ENCODE results near the gene ABCG2. TPM values are rescaled to one million over a fixed set of nuclear protein-coding genes. Genes with fewer than 3 reads are reported as not detected.

The ABCG2 gene
- total RNA-seq, 4 donors from 2014 or later = 3.4 to 16.2 (median 7.9) TPM

GRCh38 chr4:88188738-88189417 is 30.4 kb upstream of the ABCG2 start:
- TF ChIP-seq CTCF (IDR thresholded peaks at IDR 0.05) = no peak
- DNase-seq (ENCODE audit: low spot score) (no peak), ATAC-seq (ENCODE audit: low FRiP score) (no peak)

GRCh38 chr4:88187766-88188165 is 29.3 kb upstream of the ABCG2 start:
- no peak for TF ChIP-seq CTCF (IDR thresholded peaks at IDR 0.05)
- DNase-seq (ENCODE audit: low spot score) (no peak), ATAC-seq (ENCODE audit: low FRiP score) (no peak)

GRCh38 chr4:88185906-88186305 is 27.5 kb upstream of the ABCG2 start:
- no peak for ATAC-seq (ENCODE audit: low FRiP score)
- no peak for DNase-seq (ENCODE audit: low spot score)
- TF ChIP-seq CTCF (IDR thresholded peaks at IDR 0.05) = no peak

- no peak for TF ChIP-seq CTCF (IDR thresholded peaks at IDR 0.05)
- ATAC-seq (ENCODE audit: low FRiP score) = no peak
- DNase-seq (ENCODE audit: low spot score) = no peak
These were observed 20.8 kb upstream of the ABCG2 start for GRCh38 chr4:88179261-88179660.

GRCh38 chr4:88178626-88179231 is 20.3 kb upstream of the ABCG2 start:
- DNase-seq (ENCODE audit: low spot score) (no peak), ATAC-seq (ENCODE audit: low FRiP score) (no peak)

GRCh38 chr4:88177983-88178625 is 19.7 kb upstream of the ABCG2 start:
- DNase-seq (ENCODE audit: low spot score) (no peak), ATAC-seq (ENCODE audit: low FRiP score) (no peak)
- TF ChIP-seq CTCF (IDR thresholded peaks at IDR 0.05) = no peak

More at GRCh38 chr4:88178626-88179231, 20.3 kb upstream of the ABCG2 start:
- no peak for TF ChIP-seq CTCF (IDR thresholded peaks at IDR 0.05)

Data from omental fat pad (tissue), 4 donors.